Neutrophil (primary cell): ENCODE data around the gene GRID2.

Source experiments
- H3K27ac ChIP-seq: fragments of 200-600 bp; sonication (generic); 2 replicates; pipeline ENCODE4 v1.5.1; 2016; ENCODE audit warnings: mild to moderate bottlenecking, moderate library complexity
- H3K27me3 ChIP-seq: fragments of 200-600 bp; sonication (generic); 2 replicates; pipeline ENCODE4 v1.6.0; 2016; ENCODE audit warnings: mild to moderate bottlenecking
- H3K36me3 ChIP-seq: fragments of 200-600 bp; sonication (generic); 2 replicates; pipeline ENCODE4 v1.5.1; 2017
- H3K4me1 ChIP-seq, 2 experiments: fragments of 200-600 bp in 1 of 2; sonication (generic) in 1 of 2; 1 replicate in 1 of 2; 2 replicates in 1 of 2; pipeline versions ENCODE4 v1.5.1 to v1.6.1; 2013 to 2016; ENCODE audit warnings: low read depth in 1 of 2, low read length in 1 of 2, mild to moderate bottlenecking in 1 of 2, moderate library complexity in 1 of 2; ENCODE audit not compliant: control insufficient read depth in 1 of 2, insufficient read depth in 1 of 2
- H3K4me3 ChIP-seq, 2 experiments: fragments of 200-600 bp in 1 of 2; sonication (generic) in 1 of 2; 1 replicate in 1 of 2; 2 replicates in 1 of 2; pipeline ENCODE4 v1.5.1; 2013 to 2016; ENCODE audit warnings: low read depth in 1 of 2, low read length in 1 of 2, mild to moderate bottlenecking in 1 of 2, moderate library complexity in 1 of 2
- H3K9me3 ChIP-seq: fragments of 200-600 bp; sonication (generic); 2 replicates; pipeline ENCODE4 v1.5.1; 2016
- TF ChIP-seq, protein P1 (sequence below): fragments of 200-600 bp; sonication (generic); IDR thresholded peaks from 2 replicates; pipeline ENCODE4 v1.5.1; 2016; ENCODE audit warnings: antibody characterized with exemption

The GRID2 gene

DNA sequence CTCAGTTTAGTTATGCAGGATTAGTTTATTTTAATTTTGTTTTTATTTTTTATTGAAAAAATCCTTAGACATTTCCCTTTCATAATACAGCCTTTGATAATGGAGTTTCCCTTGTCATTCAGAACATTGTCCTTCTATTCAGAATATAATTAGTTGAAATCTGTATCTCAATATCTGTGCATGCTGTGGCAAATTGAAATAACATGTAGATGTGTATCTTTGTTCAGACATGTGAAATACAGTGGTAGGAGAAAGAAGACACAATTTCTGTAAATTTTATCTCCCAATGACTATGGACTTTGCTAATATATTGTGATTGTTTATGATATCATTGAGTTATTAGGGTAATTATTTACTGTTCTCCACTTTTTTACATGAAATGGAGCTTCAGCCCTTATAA, 353.9 kb downstream of the GRID2 start:
- TF ChIP-seq, protein P1, sequence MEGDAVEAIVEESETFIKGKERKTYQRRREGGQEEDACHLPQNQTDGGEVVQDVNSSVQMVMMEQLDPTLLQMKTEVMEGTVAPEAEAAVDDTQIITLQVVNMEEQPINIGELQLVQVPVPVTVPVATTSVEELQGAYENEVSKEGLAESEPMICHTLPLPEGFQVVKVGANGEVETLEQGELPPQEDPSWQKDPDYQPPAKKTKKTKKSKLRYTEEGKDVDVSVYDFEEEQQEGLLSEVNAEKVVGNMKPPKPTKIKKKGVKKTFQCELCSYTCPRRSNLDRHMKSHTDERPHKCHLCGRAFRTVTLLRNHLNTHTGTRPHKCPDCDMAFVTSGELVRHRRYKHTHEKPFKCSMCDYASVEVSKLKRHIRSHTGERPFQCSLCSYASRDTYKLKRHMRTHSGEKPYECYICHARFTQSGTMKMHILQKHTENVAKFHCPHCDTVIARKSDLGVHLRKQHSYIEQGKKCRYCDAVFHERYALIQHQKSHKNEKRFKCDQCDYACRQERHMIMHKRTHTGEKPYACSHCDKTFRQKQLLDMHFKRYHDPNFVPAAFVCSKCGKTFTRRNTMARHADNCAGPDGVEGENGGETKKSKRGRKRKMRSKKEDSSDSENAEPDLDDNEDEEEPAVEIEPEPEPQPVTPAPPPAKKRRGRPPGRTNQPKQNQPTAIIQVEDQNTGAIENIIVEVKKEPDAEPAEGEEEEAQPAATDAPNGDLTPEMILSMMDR = no peak
- Histone ChIP-seq H3K4me3 (no peak overlapping the region), H3K36me3 (no peaks in the 10 kb centered on the region), H3K4me1 (no peaks in the 10 kb centered on the region), H3K27me3 (no peaks in the 10 kb centered on the region), H3K27ac (no peak overlapping the region), H3K9me3 (no peaks in the 10 kb centered on the region)

GRCh38 chr4:92658318-92658717, 354.6 kb downstream of the GRID2 start:
- no peaks in the 10 kb centered on the region for H3K4me1 ChIP-seq

DNA sequence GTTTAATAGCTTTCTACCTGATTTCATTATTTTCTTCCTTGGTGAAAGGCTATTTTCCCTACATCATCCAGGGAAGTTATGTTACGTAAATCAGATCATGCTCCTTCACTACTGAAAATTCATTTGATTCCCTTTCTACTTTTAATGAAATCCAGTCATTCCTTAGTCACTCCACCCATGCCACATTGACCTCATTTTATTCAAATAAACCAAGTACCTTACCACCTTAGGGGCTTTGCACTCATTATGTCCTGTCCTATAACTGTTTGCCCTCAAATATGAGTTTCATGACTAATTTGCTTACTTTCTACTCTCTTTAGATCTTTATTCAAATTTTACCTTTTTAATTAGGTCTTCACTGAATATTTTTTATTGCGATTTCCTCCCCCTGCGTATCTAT, 374.0 kb downstream of the GRID2 start:
- Histone ChIP-seq H3K36me3 (no peaks in the 10 kb centered on the region), H3K9me3 (no peaks in the 10 kb centered on the region), H3K4me1 (no peaks in the 10 kb centered on the region), H3K27me3 (no peaks in the 10 kb centered on the region), H3K4me3 (no peak overlapping the region), H3K27ac (no peak overlapping the region)
- TF ChIP-seq, protein P1 = no peak

More at GRCh38 chr4:92658318-92658717, 354.6 kb downstream of the GRID2 start:
- Histone ChIP-seq H3K27me3 (no peaks in the 10 kb centered on the region), H3K4me3 (no peak overlapping the region), H3K36me3 (no peaks in the 10 kb centered on the region), H3K9me3 (no peaks in the 10 kb centered on the region), H3K27ac (no peak overlapping the region)
- TF ChIP-seq, protein P1 = no peak

DNA sequence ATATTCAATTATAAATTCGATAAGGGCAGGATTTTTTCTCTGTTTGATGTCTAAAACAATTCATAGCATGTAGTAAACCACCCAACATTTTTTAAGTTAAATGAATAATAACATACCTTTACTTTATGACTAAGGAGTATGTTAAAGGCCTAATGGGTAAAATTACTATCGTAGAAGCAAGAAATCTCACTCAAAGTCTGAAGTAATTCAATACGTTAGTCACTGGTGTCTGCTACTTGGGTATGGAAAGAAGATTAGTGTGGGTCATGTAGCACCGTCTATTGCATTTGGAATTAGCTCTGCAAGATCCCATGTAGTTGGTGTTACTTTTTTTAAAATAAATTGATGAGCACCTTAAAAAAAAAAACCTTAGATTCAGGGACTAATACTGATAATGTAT, 374.5 kb downstream of the GRID2 start:
- Histone ChIP-seq H3K27me3 (no peaks in the 10 kb centered on the region), H3K36me3 (no peaks in the 10 kb centered on the region), H3K27ac (no peak overlapping the region), H3K9me3 (no peaks in the 10 kb centered on the region), H3K4me3 (no peak overlapping the region), H3K4me1 (no peaks in the 10 kb centered on the region)
- TF ChIP-seq, protein P1 = no peak

- Histone ChIP-seq H3K4me3 (no peak overlapping the region), H3K27me3 (no peaks in the 10 kb centered on the region), H3K9me3 (no peaks in the 10 kb centered on the region), H3K27ac (no peak overlapping the region), H3K36me3 (no peaks in the 10 kb centered on the region), H3K4me1 (no peaks in the 10 kb centered on the region)
- TF ChIP-seq, protein P1 = no peak
Observed at GRCh38 chr4:92679149-92679548, 375.4 kb downstream of the GRID2 start.

GRCh38 chr4:92714640-92715039, 410.9 kb downstream of the GRID2 start:
- TF ChIP-seq, protein P1 = no peak
- no peak overlapping the region for H3K27ac ChIP-seq
- H3K36me3 ChIP-seq = no peaks in the 10 kb centered on the region
- no peaks in the 10 kb centered on the region for H3K27me3 ChIP-seq
- no peaks in the 10 kb centered on the region for H3K4me1 ChIP-seq
- no peak overlapping the region for H3K4me3 ChIP-seq
- no peaks in the 10 kb centered on the region for H3K9me3 ChIP-seq
